Panc1 (cell line): ENCODE results near the gene WNT7A. TPM values are rescaled to one million over a fixed set of nuclear protein-coding genes. Genes with fewer than 3 reads are reported as not detected.
"Not testable (repeated sequence)": the region's sequence is repeated elsewhere in the genome, so short reads cannot be mapped to it uniquely, and the experiment has no call there.

Source experiments
- ATAC-seq: fragments of 200-7000 bp; cut with Tn5 transposase; 2 replicates; pipeline ENCODE4 v1.9.1; 2020; ENCODE audit warnings: mild to moderate bottlenecking, moderate library complexity
- BruUV-seq: library from RNA; stranded (reverse); fragments of 400-500 nt; replicated peaks from 2 replicates; lab custom pipeline; 2021; lab: Mats Ljungman, UMichigan
- CTCF ChIA-PET: fragments of 300-600 bp; sonication (Branson Sonifier 250); formaldehyde crosslinking; loops from one replicate; lab custom pipeline; 2022; ENCODE audit warnings: antibody characterized with exemption; lab: Charles Lee
- POLR2A ChIA-PET: fragments of 300-600 bp; sonication (Branson Sonifier 250); formaldehyde crosslinking; loops from one replicate; lab custom pipeline; 2022; ENCODE audit warnings: antibody characterized with exemption; lab: Charles Lee
- DNase-seq: peaks from one replicate; pipeline ENCODE4 v3.0.0-alpha.2; 2010; ENCODE audit warnings: low read depth, low spot score
- H3K27ac ChIP-seq: 2 replicates; pipeline ENCODE4 v1.5.1; 2011; ENCODE audit warnings: mild to moderate bottlenecking, low read length, inconsistent platforms
- H3K27me3 ChIP-seq: fragments of 200-500 bp; sonication (Bioruptor generic); 2 replicates; pipeline ENCODE4 v1.6.0; 2014; ENCODE audit warnings: low read length, inconsistent platforms; ENCODE audit not compliant: control insufficient read depth, insufficient read depth
- H3K36me3 ChIP-seq: fragments of 200-500 bp; sonication (Bioruptor generic); 2 replicates; pipeline ENCODE4 v1.5.1; 2014; ENCODE audit warnings: inconsistent platforms, mild to moderate bottlenecking, low read length, moderate library complexity; ENCODE audit not compliant: control insufficient read depth, insufficient read depth
- H3K4me1 ChIP-seq: 2 replicates; pipeline ENCODE4 v1.5.1; 2011; ENCODE audit warnings: inconsistent platforms, mild to moderate bottlenecking, low read length, moderate library complexity; ENCODE audit not compliant: control insufficient read depth, insufficient read depth
- H3K4me3 ChIP-seq, 2 experiments: 2 replicates each; pipeline ENCODE4 v1.5.1; 2011 to 2012; ENCODE audit warnings: low read depth in 2 of 2, low read length in 2 of 2, mild to moderate bottlenecking in 2 of 2, inconsistent platforms in 1 of 2, moderate library complexity in 1 of 2
- H3K9me3 ChIP-seq: fragments of 200-500 bp; sonication (Bioruptor generic); 2 replicates; pipeline ENCODE4 v1.5.1; 2014; ENCODE audit warnings: low read depth, mild to moderate bottlenecking, inconsistent platforms, low read length, moderate library complexity; ENCODE audit not compliant: control insufficient read depth, insufficient read depth
- CTCF ChIP-seq: fragments of 450-650 bp; IDR thresholded peaks from 2 replicates; pipeline ENCODE4 v1.5.1; 2017; ENCODE audit warnings: mild to moderate bottlenecking
- POLR2AphosphoS5 ChIP-seq: IDR thresholded peaks from 2 replicates; pipeline ENCODE4 v1.6.1; 2012; ENCODE audit warnings: mild to moderate bottlenecking, low read depth, low read length, moderate library complexity
- REST ChIP-seq, 2 experiments: IDR thresholded peaks; 2 replicates each; pipeline ENCODE4 v1.6.1; 2011 to 2012; ENCODE audit warnings: low read depth in 2 of 2, control low read depth in 1 of 2, low read length in 1 of 2, mild to moderate bottlenecking in 1 of 2, moderate library complexity in 1 of 2; ENCODE audit not compliant: insufficient read depth in 1 of 2
- SIN3A ChIP-seq: IDR thresholded peaks from 2 replicates; pipeline ENCODE4 v1.6.1; 2012; ENCODE audit warnings: low read depth, mild to moderate bottlenecking, low read length, moderate library complexity, borderline replicate concordance; ENCODE audit not compliant: insufficient read depth
- TCF7L2 ChIP-seq: IDR thresholded peaks from 2 replicates; pipeline ENCODE4 v1.6.1; 2011; ENCODE audit warnings: mild to moderate bottlenecking, low read depth, low read length, inconsistent platforms
- in situ Hi-C: cut with HindIII; loops from 2 replicates; pipeline ENCODE4 v1.10.0; 2016; ENCODE audit warnings: low sequenced_read_pairs, low pct_unique_long_range_greater_than_20kb
- intact Hi-C: fragments of 100-400 bp; cut with micrococcal nuclease; formaldehyde crosslinking; loops from one replicate; pipeline ENCODE4 v1.10.0; 2022; ENCODE audit not compliant: unreplicated experiment
- total RNA-seq: library from RNA; stranded (reverse); gene quantifications from one replicate; pipeline ENCODE4 v1.2.1, GENCODE V29; 2021; ENCODE audit not compliant: unreplicated experiment

The WNT7A gene
- total RNA-seq, 1 experiment from 2014 or later = not detected

- Histone ChIP-seq H3K4me1 (no peaks in the 10 kb centered on the region), H3K36me3 (no peaks in the 10 kb centered on the region), H3K27ac (no peak overlapping the region), H3K4me3 (no peak overlapping the region), H3K9me3 (no peaks in the 10 kb centered on the region), H3K27me3 (no peaks in the 10 kb centered on the region; the same call in 1 of the 2 replicates)
- intact Hi-C loops = no loop called here
- ATAC-seq (no peak), DNase-seq (no peak)
- POLR2A ChIA-PET = no interaction called here
- no TSS peak for BruUV-seq
- in situ Hi-C loops = no loop called here
- CTCF ChIA-PET = no interaction called here
- TF ChIP-seq SIN3A (no peak), CTCF (no peak)
Measured at GRCh38 chr3:13858768-13859520, 20.9 kb downstream of the WNT7A start.

- CTCF ChIA-PET = no interaction called here
- no peak overlapping the region for H3K4me3 ChIP-seq
- H3K4me1 ChIP-seq = no peaks in the 10 kb centered on the region
- POLR2A ChIA-PET = no interaction called here
- H3K27ac ChIP-seq = no peak overlapping the region
- no peaks in the 10 kb centered on the region for H3K9me3 ChIP-seq
- DNase-seq (no peak), ATAC-seq (no peak)
- no peaks in the 10 kb centered on the region for H3K36me3 ChIP-seq
- no TSS peak for BruUV-seq
- in situ Hi-C loops (no loop called here), intact Hi-C loops (no loop called here)
- H3K27me3 ChIP-seq = no peaks in the 10 kb centered on the region; the same call in 1 of the 2 replicates
- TF ChIP-seq SIN3A (no peak), CTCF (no peak), TCF7L2 (no peak), POLR2AphosphoS5 (no peak), REST (IDR thresholded peaks at IDR 0.05; ENCODE audit: insufficient read depth in 1 of 2, low read depth in 2 of 2, low read length in 1 of 2) (no peak)
Measured at GRCh38 chr3:13857702-13858380, 22.0 kb downstream of the WNT7A start.

- BruUV-seq, DNase-seq, intact Hi-C loops, H3K27me3 ChIP-seq, H3K4me3 ChIP-seq, POLR2A ChIA-PET, H3K4me1 ChIP-seq, H3K36me3 ChIP-seq, ATAC-seq, in situ Hi-C loops, H3K9me3 ChIP-seq, CTCF ChIA-PET, H3K27ac ChIP-seq: not testable (repeated sequence)
Measured at GRCh38 chr3:13856628-13857027, 23.2 kb downstream of the WNT7A start.
